Ishikawa (cell line): ENCODE results near the gene TTC39A.

Experiments
- CREB1 ChIP-seq: IDR thresholded peaks from 2 replicates; pipeline ENCODE4 v1.6.1; 2012; ENCODE audit warnings: low read depth
- EP300 ChIP-seq: IDR thresholded peaks from 2 replicates; pipeline ENCODE4 v1.6.1; 2012; ENCODE audit warnings: borderline replicate concordance
- TCF12 ChIP-seq: IDR thresholded peaks from 2 replicates; pipeline ENCODE4 v1.6.1; 2012; ENCODE audit warnings: low read depth
- YY1 ChIP-seq: IDR thresholded peaks from 2 replicates; pipeline ENCODE4 v1.6.1; 2012; ENCODE audit warnings: low read depth

- no peak for TF ChIP-seq EP300
- no peak for TF ChIP-seq YY1
- no peak for TF ChIP-seq TCF12
- no peak for TF ChIP-seq CREB1
These were observed 678 bp downstream of the TTC39A start for GRCh38 chr1:51329443-51330325.
